Lung (tissue), 12 donors: ENCODE measurements around the gene GALNT10. TPM values are rescaled to one million over a fixed set of nuclear protein-coding genes. Genes with fewer than 3 reads are reported as not detected.

Experiments
- ATAC-seq: fragments of 200-7000 bp; cut with Tn5 transposase; one replicate; pipeline ENCODE4 v1.9.1; 2020; ENCODE audit warnings: moderate number of reproducible peaks; ENCODE audit not compliant: insufficient read depth, low FRiP score
- DNase-seq, 3 donors: peaks; one replicate each; pipeline ENCODE4 v3.0.0-alpha.2; 2013 to 2017
- H3K27ac ChIP-seq, 2 donors: one replicate each; pipeline ENCODE4 v1.5.1; 2013; ENCODE audit warnings: mild to moderate bottlenecking in 2 of 2, moderate library complexity in 2 of 2, control low read depth in 1 of 2, inconsistent platforms in 1 of 2, low read depth in 1 of 2, low read length in 1 of 2
- H3K27me3 ChIP-seq, 3 donors: one replicate each; pipeline ENCODE4 v1.5.1; 2013; ENCODE audit warnings: low read length in 2 of 3; ENCODE audit not compliant: control insufficient read depth in 3 of 3, insufficient read depth in 3 of 3
- H3K36me3 ChIP-seq, 4 donors: one replicate each; pipeline ENCODE4 v1.5.1; 2013; ENCODE audit warnings: low read length in 4 of 4, mild to moderate bottlenecking in 1 of 4, moderate library complexity in 1 of 4; ENCODE audit not compliant: control insufficient read depth in 4 of 4, insufficient read depth in 4 of 4
- H3K4me1 ChIP-seq, 5 donors: one replicate each; pipeline ENCODE4 v1.5.1; 2013; ENCODE audit warnings: low read length in 5 of 5, mild to moderate bottlenecking in 2 of 5, moderate library complexity in 1 of 5; ENCODE audit not compliant: control insufficient read depth in 5 of 5, insufficient read depth in 5 of 5
- H3K4me3 ChIP-seq: one replicate; pipeline ENCODE4 v1.5.1; 2013; ENCODE audit warnings: mild to moderate bottlenecking, control low read depth, moderate library complexity
- H3K9ac ChIP-seq, 2 donors: one replicate each; pipeline ENCODE4 v1.5.1; 2013; ENCODE audit warnings: low read length in 2 of 2, control low read depth in 1 of 2; ENCODE audit not compliant: insufficient read depth in 1 of 2
- H3K9me3 ChIP-seq, 4 donors: one replicate each; pipeline ENCODE4 v1.5.1; 2013; ENCODE audit warnings: low read length in 3 of 4, mild to moderate bottlenecking in 1 of 4, moderate library complexity in 1 of 4; ENCODE audit not compliant: control insufficient read depth in 4 of 4, insufficient read depth in 3 of 4
- WGBS, 2 donors: extraction: QIAGEN DNeasy Blood & Tissue Kit; methylation state at CpG; one replicate each; pipeline ENCODE4 v1.1.7; 2013; 5-methylcytosine and 5-hydroxymethylcytosine counted together
- polyA plus RNA-seq, 2 donors: library from polyadenylated mRNA; stranded (reverse); fragments of 200-250 nt; gene quantifications; one replicate each; pipeline ENCODE4 v1.2.1, GENCODE V29; 2013
- total RNA-seq, 2 donors: library from RNA; depleted of rRNA in 1 of 2; stranded (reverse); fragments of >200 nt in 1 of 2; gene quantifications; one replicate each; pipeline ENCODE4 v1.2.1, GENCODE V29; 2014 to 2021
- TF ChIP-seq, protein P1 (sequence below): IDR thresholded peaks from 2 replicates; pipeline ENCODE4 v1.5.1; 2012; ENCODE audit warnings: mild to moderate bottlenecking; ENCODE audit errors: control extremely low read depth, extremely low read depth
- donor health status: control.
- donor health status: control.
- donor health status: Bipolar disorder and iron deficiency.
- donor health status: healthy.
- donor health status: DM: yes; HTN: yes; CAD: no.

Gene GALNT10
- total and polyA plus RNA-seq, 4 donors: 9.0 to 70.2 (median 22.0) TPM

DNA sequence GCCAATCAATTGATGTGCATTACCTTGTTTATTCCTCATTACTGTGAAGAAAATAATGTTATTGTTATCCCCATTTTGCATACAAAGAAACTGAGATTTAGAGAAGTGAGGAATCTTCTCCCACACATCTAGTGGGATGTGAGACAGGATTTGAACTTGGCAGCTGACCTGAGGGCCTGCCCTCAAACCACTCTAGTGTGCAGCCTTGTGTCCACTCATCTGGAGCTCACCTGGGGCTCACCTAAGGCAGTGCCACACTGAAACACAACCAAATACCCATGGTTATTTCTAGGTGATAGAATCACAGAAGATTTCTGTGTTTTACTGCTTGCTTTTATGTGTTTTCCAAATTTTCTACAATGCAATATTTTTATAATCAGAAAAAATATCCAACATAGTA lies 160.6 kb downstream of the GALNT10 start:
- ATAC-seq: no peak
- Histone ChIP-seq H3K4me3 (no peak overlapping the region), H3K27ac (no peak overlapping the region), H3K36me3 (peaks cover 0 to 2% (median 0%) of the 10 kb centered on the region in 4 donors), H3K9me3 (no peaks in the 10 kb centered on the region), H3K9ac (no peak overlapping the region), H3K4me1 (no peaks in the 10 kb centered on the region), H3K27me3 (no peaks in the 10 kb centered on the region)
- TF ChIP-seq, protein P1, sequence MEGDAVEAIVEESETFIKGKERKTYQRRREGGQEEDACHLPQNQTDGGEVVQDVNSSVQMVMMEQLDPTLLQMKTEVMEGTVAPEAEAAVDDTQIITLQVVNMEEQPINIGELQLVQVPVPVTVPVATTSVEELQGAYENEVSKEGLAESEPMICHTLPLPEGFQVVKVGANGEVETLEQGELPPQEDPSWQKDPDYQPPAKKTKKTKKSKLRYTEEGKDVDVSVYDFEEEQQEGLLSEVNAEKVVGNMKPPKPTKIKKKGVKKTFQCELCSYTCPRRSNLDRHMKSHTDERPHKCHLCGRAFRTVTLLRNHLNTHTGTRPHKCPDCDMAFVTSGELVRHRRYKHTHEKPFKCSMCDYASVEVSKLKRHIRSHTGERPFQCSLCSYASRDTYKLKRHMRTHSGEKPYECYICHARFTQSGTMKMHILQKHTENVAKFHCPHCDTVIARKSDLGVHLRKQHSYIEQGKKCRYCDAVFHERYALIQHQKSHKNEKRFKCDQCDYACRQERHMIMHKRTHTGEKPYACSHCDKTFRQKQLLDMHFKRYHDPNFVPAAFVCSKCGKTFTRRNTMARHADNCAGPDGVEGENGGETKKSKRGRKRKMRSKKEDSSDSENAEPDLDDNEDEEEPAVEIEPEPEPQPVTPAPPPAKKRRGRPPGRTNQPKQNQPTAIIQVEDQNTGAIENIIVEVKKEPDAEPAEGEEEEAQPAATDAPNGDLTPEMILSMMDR: no peak
- no peak for DNase-seq

DNA sequence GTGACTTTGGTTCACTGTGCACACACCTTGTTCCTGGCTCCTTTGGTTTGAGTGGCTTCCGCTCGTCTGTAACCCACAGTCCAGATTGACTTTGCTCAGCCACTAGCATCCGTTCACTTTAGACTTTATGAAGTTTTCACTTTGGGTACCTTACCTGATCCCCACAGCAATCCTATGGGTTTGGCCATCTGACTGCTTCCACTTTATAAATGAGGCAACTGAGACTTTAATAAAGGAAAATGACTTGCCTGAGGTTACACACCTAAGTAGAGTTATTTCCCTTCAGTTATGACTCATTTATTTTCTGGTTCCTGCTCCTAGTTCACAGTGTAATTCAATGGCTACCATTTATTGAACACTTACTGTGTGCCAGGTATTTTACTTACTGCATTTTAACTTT lies 161.0 kb downstream of the GALNT10 start:
- Histone ChIP-seq H3K4me1 (no peaks in the 10 kb centered on the region), H3K4me3 (no peak overlapping the region), H3K36me3 (peaks cover 0 to 2% (median 0%) of the 10 kb centered on the region in 4 donors), H3K27me3 (no peaks in the 10 kb centered on the region), H3K9me3 (no peaks in the 10 kb centered on the region), H3K27ac (no peak overlapping the region), H3K9ac (no peak overlapping the region)
- WGBS, 2 donors: 94 to 98% methylated on average over 3 of the region's 3 CpGs
- TF ChIP-seq, protein P1: no peak
- DNase-seq (no peak), ATAC-seq (no peak)

DNA sequence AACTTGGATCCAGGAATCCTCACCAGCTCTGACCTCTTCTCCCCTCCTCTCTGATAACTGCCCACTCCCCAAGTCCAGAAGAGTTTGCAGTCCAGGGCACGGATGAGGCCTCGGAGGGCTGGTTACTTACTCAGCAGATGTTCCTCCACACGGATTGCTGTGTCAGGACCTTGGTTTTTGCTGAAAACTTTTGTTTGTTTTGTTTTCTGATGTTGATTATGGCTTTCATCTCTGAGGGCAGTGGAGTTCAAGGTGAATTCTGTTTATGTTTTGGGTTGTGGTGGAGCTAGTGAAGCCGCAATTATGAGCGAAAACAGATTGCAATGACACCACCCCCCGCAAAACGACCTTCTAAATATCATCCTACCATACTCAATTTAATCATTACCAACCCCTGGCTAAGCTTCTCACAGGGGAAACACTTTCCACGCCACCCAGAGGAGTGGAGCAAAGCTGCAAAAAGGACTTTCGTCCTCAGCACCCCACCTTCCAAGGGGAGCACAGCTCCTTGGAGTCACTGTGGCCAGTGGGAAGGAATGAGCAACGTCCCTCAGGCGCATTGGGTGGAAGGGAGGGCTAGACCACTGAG lies 162.5 kb downstream of the GALNT10 start:
- H3K4me3 ChIP-seq: no peak overlapping the region
- ATAC-seq (no peak), DNase-seq (no peak)
- TF ChIP-seq, protein P1: no peak
- H3K27ac ChIP-seq: no peak overlapping the region
- 95 to 98% methylated on average over 11 of the region's 11 CpGs for WGBS, 2 donors
- no peak overlapping the region for H3K9ac ChIP-seq
- H3K36me3 ChIP-seq: peaks cover 0 to 2% (median 0%) of the 10 kb centered on the region in 4 donors
- H3K4me1 ChIP-seq: no peaks in the 10 kb centered on the region
- no peaks in the 10 kb centered on the region for H3K27me3 ChIP-seq
- no peaks in the 10 kb centered on the region for H3K9me3 ChIP-seq

DNA sequence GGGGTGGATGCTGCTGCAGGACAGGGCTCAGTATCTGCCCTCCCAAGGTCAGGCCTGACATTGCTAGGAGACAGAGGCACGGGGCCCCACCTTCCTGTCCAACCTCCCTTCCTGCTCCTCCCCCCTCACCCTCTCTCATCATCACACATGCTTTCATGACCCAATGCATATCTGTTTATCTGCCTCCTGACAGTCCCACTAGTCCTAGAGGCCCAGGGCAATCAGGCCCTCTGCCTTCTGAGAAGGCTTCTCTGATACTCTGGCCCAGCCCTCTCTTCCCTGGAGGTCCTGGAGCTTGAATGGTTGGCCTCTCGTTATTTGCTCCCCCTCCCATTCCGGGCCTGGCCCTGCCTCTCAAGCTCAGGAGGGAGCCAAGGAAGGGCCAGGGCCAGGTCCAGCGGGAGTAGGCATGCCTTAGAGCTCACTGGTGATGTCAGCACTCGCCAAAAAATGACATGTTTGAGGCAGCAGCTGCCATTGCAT lies 164.6 kb downstream of the GALNT10 start:
- no peak for DNase-seq
- no peak for ATAC-seq
- no peak overlapping the region for H3K4me3 ChIP-seq
- no peaks in the 10 kb centered on the region for H3K9me3 ChIP-seq
- H3K9ac ChIP-seq: no peak overlapping the region
- H3K27me3 ChIP-seq: no peaks in the 10 kb centered on the region
- TF ChIP-seq, protein P1: no peak
- H3K36me3 ChIP-seq: peaks cover 0 to 2% (median 0%) of the 10 kb centered on the region in 4 donors
- 69 to 77% methylated on average over 5 of the region's 5 CpGs for WGBS, 2 donors
- H3K4me1 ChIP-seq: peaks cover 0 to 2% (median 0%) of the 10 kb centered on the region in 5 donors
- H3K27ac ChIP-seq: no peak overlapping the region
